ENCODE data around the gene TMEM192. TPM values are rescaled to one million over a fixed set of nuclear protein-coding genes. Genes with fewer than 3 reads are reported as not detected.
"Not testable (repeated sequence)": the region's sequence is repeated elsewhere in the genome, so short reads cannot be mapped to it uniquely, and the experiment has no call there.

TMEM192 gene
- total and polyA plus RNA-seq, 2 of the 4 experiments (the other 2 are of a cell fraction), result 7.7 to 17.2 TPM

GRCh38 chr4:165085946-165086345 is 26.7 kb downstream of the TMEM192 start:
- Histone ChIP-seq H3K4me1 (ENCODE audit: control insufficient read depth, insufficient read depth, low read length) (no peaks in the 10 kb centered on the region), H4K8ac (ENCODE audit: low read depth in 2 of 2, low read length in 2 of 2) (no peak overlapping the region), H2AK9ac (replicated peaks; ENCODE audit: low read depth, low read length, poor library complexity) (no peak overlapping the region), H3K9me1 (ENCODE audit: insufficient read depth, low read length) (no peaks in the 10 kb centered on the region), H2BK20ac (ENCODE audit: low read depth, low read length) (no peak overlapping the region), H3K4ac (ENCODE audit: low read depth, low read length) (no peak overlapping the region), H4K5ac (ENCODE audit: low read depth, low read length) (no peak overlapping the region), H3K27me3 (ENCODE audit: control insufficient read depth, insufficient read depth, low read length) (no peaks in the 10 kb centered on the region), H3K56ac (ENCODE audit: extremely low read depth, insufficient read depth, low read length) (no peak overlapping the region), H4K91ac (ENCODE audit: insufficient read depth, low read depth, low read length) (no peak overlapping the region), H3K9ac (ENCODE audit: low read depth, low read length) (no peak overlapping the region), H3K14ac (replicated peaks; ENCODE audit: low read depth, low read length) (no peak overlapping the region), H3K23ac (ENCODE audit: low read depth, low read length) (no peak overlapping the region), H3K27ac (ENCODE audit: insufficient read depth, low read length) (no peak overlapping the region), H2BK5ac (ENCODE audit: low read depth, low read length, poor library complexity, severe bottlenecking) (no peak overlapping the region), H3K18ac (ENCODE audit: low read depth, low read length) (no peak overlapping the region), H3K79me1 (ENCODE audit: low read depth in 1 of 2, low read length in 2 of 2) (no peaks in the 10 kb centered on the region), H3K36me3 (ENCODE audit: control insufficient read depth, insufficient read depth, low read length) (peaks cover 1% of the 10 kb centered on the region; the same call in 1 of the 2 replicates), H3K4me3 (ENCODE audit: insufficient read depth, low read depth, low read length) (no peak overlapping the region), H2AFZ (replicated peaks; ENCODE audit: low read length, poor library complexity) (no peak overlapping the region), H3K9me3 (ENCODE audit: control insufficient read depth, insufficient read depth, low read length) (no peaks in the 10 kb centered on the region), H2BK15ac (ENCODE audit: low read depth, low read length) (no peak overlapping the region), H2BK120ac (ENCODE audit: low read depth, low read length) (no peak overlapping the region), H4K20me1 (ENCODE audit: insufficient read depth, low read length) (no peaks in the 10 kb centered on the region), H3K4me2 (ENCODE audit: low read depth, low read length) (no peak overlapping the region), H2AK5ac (ENCODE audit: low read depth, low read length) (no peak overlapping the region)
- dilution Hi-C loops (cut with HindIII; ENCODE audit: low sequenced_read_pairs, unreplicated experiment), result no loop called here
- ChIA-PET POLR2A (ENCODE audit: unreplicated experiment) (no interaction called here), CTCF (interaction anchor here (0.6 kb wide), 2 partner anchors 10 to 11 kb away, joined by 3 to 6 read pairs; no protein-coding TSS in a partner anchor)
- TF ChIP-seq RCOR1 (IDR thresholded peaks at IDR 0.05; ENCODE audit: insufficient replicate concordance, low read length), result no peak
- no peak for TF ChIP-seq FOS (IDR thresholded peaks at IDR 0.05; ENCODE audit: low read depth, low read length)
- peak; percentile 3; the same call in 1 of the 2 replicates for TF ChIP-seq CEBPB (IDR thresholded peaks at IDR 0.05; ENCODE audit: low read depth, low read length)
- in situ Hi-C loops (cut with MboI; ENCODE audit: low sequenced_read_pairs), result no loop called here
- no CpG with 5 or more reads among the region's 2 CpGs for WGBS, 2 experiments (ENCODE audit: extremely low coverage in 2 of 2, insufficient read length in 1 of 2)
- no peak for ATAC-seq (ENCODE audit: low read depth)
- BruUV-seq (replicated peaks), result no TSS peak
- intact Hi-C loops (cut with micrococcal nuclease), result no loop called here
- DNase-seq, result no peak

GRCh38 chr4:165084787-165085186 is 27.9 kb downstream of the TMEM192 start:
- no CpG with 5 or more reads among the region's 7 CpGs for WGBS, 2 experiments (ENCODE audit: extremely low coverage in 2 of 2, insufficient read length in 1 of 2)
- H2BK120ac ChIP-seq (ENCODE audit: low read depth, low read length); in situ Hi-C loops (cut with MboI; ENCODE audit: low sequenced_read_pairs); ATAC-seq (ENCODE audit: low read depth); H2BK5ac ChIP-seq (ENCODE audit: low read depth, low read length, poor library complexity, severe bottlenecking); H3K4me1 ChIP-seq (ENCODE audit: control insufficient read depth, insufficient read depth, low read length); H4K20me1 ChIP-seq (ENCODE audit: insufficient read depth, low read length); H3K27ac ChIP-seq (ENCODE audit: insufficient read depth, low read length); H3K4ac ChIP-seq (ENCODE audit: low read depth, low read length); H3K9ac ChIP-seq (ENCODE audit: low read depth, low read length); H3K36me3 ChIP-seq (ENCODE audit: control insufficient read depth, insufficient read depth, low read length); BruUV-seq (replicated peaks); H3K79me1 ChIP-seq (ENCODE audit: low read depth in 1 of 2, low read length in 2 of 2); dilution Hi-C loops (cut with HindIII; ENCODE audit: low sequenced_read_pairs, unreplicated experiment); H2BK20ac ChIP-seq (ENCODE audit: low read depth, low read length); H3K4me3 ChIP-seq (ENCODE audit: insufficient read depth, low read depth, low read length); H3K9me1 ChIP-seq (ENCODE audit: insufficient read depth, low read length); H3K14ac ChIP-seq (replicated peaks; ENCODE audit: low read depth, low read length); H4K5ac ChIP-seq (ENCODE audit: low read depth, low read length); POLR2A ChIA-PET (ENCODE audit: unreplicated experiment); H4K91ac ChIP-seq (ENCODE audit: insufficient read depth, low read depth, low read length); H3K56ac ChIP-seq (ENCODE audit: extremely low read depth, insufficient read depth, low read length); H3K4me2 ChIP-seq (ENCODE audit: low read depth, low read length); H2AFZ ChIP-seq (replicated peaks; ENCODE audit: low read length, poor library complexity); H3K9me3 ChIP-seq (ENCODE audit: control insufficient read depth, insufficient read depth, low read length); H2AK5ac ChIP-seq (ENCODE audit: low read depth, low read length); H2BK15ac ChIP-seq (ENCODE audit: low read depth, low read length); intact Hi-C loops (cut with micrococcal nuclease); H4K8ac ChIP-seq (ENCODE audit: low read depth in 2 of 2, low read length in 2 of 2); H3K18ac ChIP-seq (ENCODE audit: low read depth, low read length); H2AK9ac ChIP-seq (replicated peaks; ENCODE audit: low read depth, low read length, poor library complexity); DNase-seq; H3K27me3 ChIP-seq (ENCODE audit: control insufficient read depth, insufficient read depth, low read length); H3K23ac ChIP-seq (ENCODE audit: low read depth, low read length): not testable (repeated sequence)
- CTCF ChIA-PET, result interaction anchor here (1.0 kb wide), 1 partner anchor 8 kb away, joined by 4 read pairs; no protein-coding TSS in a partner anchor

Measured in IMR-90 (cell line).